ENCODE data around the gene PSMB11.

- no peak for TF ChIP-seq CTCF (IDR thresholded peaks at IDR 0.05 in 8 of 11, conservative IDR thresholded peaks at IDR 0.05 in 3 of 11)
- peak in 1 of 3 donors; percentile 54 for TF ChIP-seq POLR2AphosphoS5 (IDR thresholded peaks at IDR 0.05)
- no peak for TF ChIP-seq POLR2A (IDR thresholded peaks at IDR 0.05)
Observed at GRCh38 chr14:23056956-23057756, 15.1 kb downstream of the PSMB11 start, which contains the start of gene CDH24.

All from spleen (tissue), 7 donors.